GM12878 (cell line): ENCODE measurements around the gene SMAD2. TPM values are rescaled to one million over a fixed set of nuclear protein-coding genes. Genes with fewer than 3 reads are reported as not detected.

Source experiments
- BHLHE40 ChIP-seq, 2 experiments: fragments of 450-650 bp in 1 of 2; IDR thresholded peaks; 2 replicates each; pipeline ENCODE4 v1.6.1; 2011 to 2017; ENCODE audit warnings: low read depth in 2 of 2, borderline replicate concordance in 1 of 2, improper control_type of control experiment in 1 of 2, low read length in 1 of 2, mild to moderate bottlenecking in 1 of 2
- CHD2 ChIP-seq: IDR thresholded peaks from 2 replicates; pipeline ENCODE4 v1.6.1; 2011; ENCODE audit warnings: low read depth, low read length, improper control_type of control experiment, borderline replicate concordance
- POU2F2 ChIP-seq: IDR thresholded peaks from 3 replicates; pipeline ENCODE4 v1.6.1; 2011; ENCODE audit warnings: low read depth, mild to moderate bottlenecking, low read length, borderline replicate concordance
- TARDBP ChIP-seq: IDR thresholded peaks from 2 replicates; pipeline ENCODE4 v1.6.1; 2016; ENCODE audit warnings: borderline replicate concordance
- TBL1XR1 ChIP-seq: IDR thresholded peaks from 2 replicates; pipeline ENCODE4 v1.6.1; 2012; ENCODE audit warnings: low read depth, low read length, improper control_type of control experiment
- polyA plus RNA-seq, 11 experiments: library from polyadenylated mRNA; depleted of rRNA in 4 of 11; unstranded in 6 of 11; stranded (reverse) in 5 of 11; fragments of >200 nt; fragmentation: Nextera tagmentation in 4 of 11; fragmentation: Illumina TruSeq in 1 of 11; extraction: Ambion mirVana in 4 of 11; extraction: Trizol in 1 of 11; gene quantifications; 1 replicate in 1 of 11; 2 replicates in 10 of 11; pipeline versions ENCODE4 v1.2.1 to v1.2.3, GENCODE V29; 2011 to 2016; ENCODE audit warnings: inconsistent platforms in 2 of 11, missing spikeins in 2 of 11, low read depth in 1 of 11
- total RNA-seq, 4 experiments: library from RNA; depleted of rRNA in 3 of 4; stranded (reverse); fragments of >200 nt in 3 of 4; fragmentation: Illumina TruSeq in 1 of 4; extraction: Trizol in 1 of 4; gene quantifications; 2 replicates each; pipeline versions ENCODE4 v1.2.1 to v1.2.3, GENCODE V29; 2013 to 2021
- TF ChIP-seq, protein P1 (sequence below): fragments of 450-650 bp; IDR thresholded peaks from 2 replicates; pipeline ENCODE4 v1.6.1; 2017; ENCODE audit warnings: antibody characterized with exemption, mild to moderate bottlenecking, moderate library complexity
- TF ChIP-seq, protein P2 (sequence below): fragments of 450-650 bp; conservative IDR thresholded peaks from 2 replicates; pipeline ENCODE4 v1.6.1; 2017; ENCODE audit warnings: mild to moderate bottlenecking, moderate library complexity
- TF ChIP-seq, protein P3 (sequence below): IDR thresholded peaks from 2 replicates; pipeline ENCODE4 v1.6.1; 2011; ENCODE audit warnings: low read depth, mild to moderate bottlenecking, low read length, moderate library complexity, borderline replicate concordance; ENCODE audit errors: extremely low read depth

Gene SMAD2
- total and polyA plus RNA-seq, 10 of the 15 experiments (the other 5 are each of a cell fraction or from before 2014, with no cell fraction given): 28.8 to 111 (median 65.8) TPM

DNA sequence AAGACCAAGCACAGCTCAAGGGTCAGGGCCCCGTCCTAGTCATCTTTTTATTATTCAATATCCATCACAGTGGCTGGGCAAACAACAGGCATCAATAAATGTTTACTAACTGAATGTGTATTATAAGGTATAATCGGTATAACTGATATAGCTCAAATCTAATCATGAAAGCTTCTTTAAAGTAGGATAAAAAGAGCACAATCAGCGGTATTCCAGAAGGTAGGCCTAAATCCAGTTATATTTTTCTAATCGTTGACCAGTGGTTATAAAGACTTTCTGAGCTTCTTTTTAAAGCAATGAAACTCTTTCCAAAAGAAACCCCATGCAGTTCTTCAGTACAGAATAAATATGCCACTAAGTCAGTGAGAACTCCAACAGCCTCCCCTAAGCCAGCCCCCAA, 92.1 kb downstream of the SMAD2 start (continued):
- TF ChIP-seq, protein P1, sequence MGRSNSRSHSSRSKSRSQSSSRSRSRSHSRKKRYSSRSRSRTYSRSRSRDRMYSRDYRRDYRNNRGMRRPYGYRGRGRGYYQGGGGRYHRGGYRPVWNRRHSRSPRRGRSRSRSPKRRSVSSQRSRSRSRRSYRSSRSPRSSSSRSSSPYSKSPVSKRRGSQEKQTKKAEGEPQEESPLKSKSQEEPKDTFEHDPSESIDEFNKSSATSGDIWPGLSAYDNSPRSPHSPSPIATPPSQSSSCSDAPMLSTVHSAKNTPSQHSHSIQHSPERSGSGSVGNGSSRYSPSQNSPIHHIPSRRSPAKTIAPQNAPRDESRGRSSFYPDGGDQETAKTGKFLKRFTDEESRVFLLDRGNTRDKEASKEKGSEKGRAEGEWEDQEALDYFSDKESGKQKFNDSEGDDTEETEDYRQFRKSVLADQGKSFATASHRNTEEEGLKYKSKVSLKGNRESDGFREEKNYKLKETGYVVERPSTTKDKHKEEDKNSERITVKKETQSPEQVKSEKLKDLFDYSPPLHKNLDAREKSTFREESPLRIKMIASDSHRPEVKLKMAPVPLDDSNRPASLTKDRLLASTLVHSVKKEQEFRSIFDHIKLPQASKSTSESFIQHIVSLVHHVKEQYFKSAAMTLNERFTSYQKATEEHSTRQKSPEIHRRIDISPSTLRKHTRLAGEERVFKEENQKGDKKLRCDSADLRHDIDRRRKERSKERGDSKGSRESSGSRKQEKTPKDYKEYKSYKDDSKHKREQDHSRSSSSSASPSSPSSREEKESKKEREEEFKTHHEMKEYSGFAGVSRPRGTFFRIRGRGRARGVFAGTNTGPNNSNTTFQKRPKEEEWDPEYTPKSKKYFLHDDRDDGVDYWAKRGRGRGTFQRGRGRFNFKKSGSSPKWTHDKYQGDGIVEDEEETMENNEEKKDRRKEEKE: no peak
- TF ChIP-seq TARDBP (no peak), TBL1XR1 (no peak), CHD2 (no peak), BHLHE40 (IDR thresholded peaks at IDR 0.05; ENCODE audit: borderline replicate concordance in 1 of 2, low read depth in 2 of 2, low read length in 1 of 2) (no peak), POU2F2 (no peak)
- TF ChIP-seq, protein P2, sequence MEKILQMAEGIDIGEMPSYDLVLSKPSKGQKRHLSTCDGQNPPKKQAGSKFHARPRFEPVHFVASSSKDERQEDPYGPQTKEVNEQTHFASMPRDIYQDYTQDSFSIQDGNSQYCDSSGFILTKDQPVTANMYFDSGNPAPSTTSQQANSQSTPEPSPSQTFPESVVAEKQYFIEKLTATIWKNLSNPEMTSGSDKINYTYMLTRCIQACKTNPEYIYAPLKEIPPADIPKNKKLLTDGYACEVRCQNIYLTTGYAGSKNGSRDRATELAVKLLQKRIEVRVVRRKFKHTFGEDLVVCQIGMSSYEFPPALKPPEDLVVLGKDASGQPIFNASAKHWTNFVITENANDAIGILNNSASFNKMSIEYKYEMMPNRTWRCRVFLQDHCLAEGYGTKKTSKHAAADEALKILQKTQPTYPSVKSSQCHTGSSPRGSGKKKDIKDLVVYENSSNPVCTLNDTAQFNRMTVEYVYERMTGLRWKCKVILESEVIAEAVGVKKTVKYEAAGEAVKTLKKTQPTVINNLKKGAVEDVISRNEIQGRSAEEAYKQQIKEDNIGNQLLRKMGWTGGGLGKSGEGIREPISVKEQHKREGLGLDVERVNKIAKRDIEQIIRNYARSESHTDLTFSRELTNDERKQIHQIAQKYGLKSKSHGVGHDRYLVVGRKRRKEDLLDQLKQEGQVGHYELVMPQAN: no peak
- TF ChIP-seq, protein P3, sequence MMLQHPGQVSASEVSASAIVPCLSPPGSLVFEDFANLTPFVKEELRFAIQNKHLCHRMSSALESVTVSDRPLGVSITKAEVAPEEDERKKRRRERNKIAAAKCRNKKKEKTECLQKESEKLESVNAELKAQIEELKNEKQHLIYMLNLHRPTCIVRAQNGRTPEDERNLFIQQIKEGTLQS: no peak
